DMS79 (cell line): Measurements from ENCODE around the gene FDXACB1.
A peak's percentile ranks its signal among the peaks of the same experiment; 100 is the strongest.

ENCODE experiments used
- DNase-seq: peaks from one replicate; lab custom pipeline; 2025; lab: John Stamatoyannopoulos, UW

The FDXACB1 gene

GRCh38 chr11:111878849-111879636, at the start of gene FDXACB1, which contains the start of gene CFAP68:
Gene FDXACB1, minus strand, starts transcription at chr11:111879165. Its CDS starts 33 bp downstream, at chr11:111879132.
Gene CFAP68, plus strand, starts transcription at chr11:111879541. Its CDS starts 20 bp downstream, at chr11:111879561.
- peak; percentile 100 for DNase-seq

GRCh38 chr11:111926505-111927391, 47.8 kb upstream of the FDXACB1 start:
- DNase-seq: peak; percentile 99

GRCh38 chr11:111925953-111926352, 47.0 kb upstream of the FDXACB1 start:
- DNase-seq: no peak

GRCh38 chr11:111923951-111924350, 45.0 kb upstream of the FDXACB1 start:
- DNase-seq: no peak

GRCh38 chr11:111923351-111923788, 44.4 kb upstream of the FDXACB1 start:
- DNase-seq: no peak

GRCh38 chr11:111922803-111923202, 43.8 kb upstream of the FDXACB1 start:
- no peak for DNase-seq

- no peak for DNase-seq
Observed at GRCh38 chr11:111921541-111922230, 42.7 kb upstream of the FDXACB1 start.

- DNase-seq: no peak
Observed at GRCh38 chr11:111920908-111921307, 41.9 kb upstream of the FDXACB1 start.

GRCh38 chr11:111918390-111919256, 39.7 kb upstream of the FDXACB1 start, which contains the start of gene C11orf52:
Gene C11orf52, plus strand, starts transcription at chr11:111918913. Its CDS starts 60 bp downstream, at chr11:111918973.
- peak; percentile 98 for DNase-seq

- DNase-seq: no peak
Observed at GRCh38 chr11:111917788-111918187, 38.8 kb upstream of the FDXACB1 start.

- no peak for DNase-seq
Observed at GRCh38 chr11:111917312-111917711, 38.3 kb upstream of the FDXACB1 start.

GRCh38 chr11:111916768-111917167, 37.8 kb upstream of the FDXACB1 start:
- DNase-seq: no peak

GRCh38 chr11:111913997-111914396, 35.0 kb upstream of the FDXACB1 start:
- no peak for DNase-seq

GRCh38 chr11:111913031-111913861, 34.3 kb upstream of the FDXACB1 start:
- DNase-seq: no peak

- no peak for DNase-seq
Observed at GRCh38 chr11:111912535-111912934, 33.6 kb upstream of the FDXACB1 start, which contains the start of gene HSPB2. Gene HSPB2, plus strand, starts transcription at chr11:111912734. Its CDS starts 96 bp downstream, at chr11:111912830.

- DNase-seq: no peak
Observed at GRCh38 chr11:111911563-111912401, 32.8 kb upstream of the FDXACB1 start, which contains the start of gene CRYAB. Gene CRYAB, minus strand, starts transcription at chr11:111911770. Its CDS starts 46 bp downstream, at chr11:111911724.

- peak; percentile 28 for DNase-seq
Observed at GRCh38 chr11:111910676-111911562, 32.0 kb upstream of the FDXACB1 start.

- DNase-seq: no peak
Observed at GRCh38 chr11:111909378-111909777, 30.4 kb upstream of the FDXACB1 start.
